DMS114 treated with DMSO at 0.1 percent for 48 hours (cell line): Measurements from ENCODE around the gene MNDA.
"Not testable (repeated sequence)": the region's sequence is repeated elsewhere in the genome, so short reads cannot be mapped to it uniquely, and the experiment has no call there.

Experiments
- DNase-seq: peaks from one replicate; lab custom pipeline; 2025; ENCODE audit not compliant: unreplicated experiment; lab: John Stamatoyannopoulos, UW

Gene MNDA

GRCh38 chr1:158838660-158839059 is 7.5 kb downstream of the MNDA start:
- DNase-seq = no peak

GRCh38 chr1:158839566-158839965 is 8.4 kb downstream of the MNDA start:
- no peak for DNase-seq

GRCh38 chr1:158840236-158840635 is 9.1 kb downstream of the MNDA start:
- DNase-seq = no peak

GRCh38 chr1:158864595-158864994 is 33.4 kb downstream of the MNDA start:
- DNase-seq = no peak

GRCh38 chr1:158870438-158870837 is 39.3 kb downstream of the MNDA start:
- not testable (repeated sequence) for DNase-seq

- DNase-seq = no peak
These were observed 42.0 kb downstream of the MNDA start for GRCh38 chr1:158873141-158873540.

- no peak for DNase-seq
These were observed 62.5 kb downstream of the MNDA start for GRCh38 chr1:158893654-158894053.

- no peak for DNase-seq
These were observed 67.6 kb downstream of the MNDA start for GRCh38 chr1:158898722-158899121.
